CMK (cell line): ENCODE results near the gene HNRNPC.

ENCODE experiments used
- DNase-seq: peaks from one replicate; pipeline ENCODE4 v3.0.0-alpha.2; 2010; ENCODE audit warnings: low read depth

The HNRNPC gene

DNA sequence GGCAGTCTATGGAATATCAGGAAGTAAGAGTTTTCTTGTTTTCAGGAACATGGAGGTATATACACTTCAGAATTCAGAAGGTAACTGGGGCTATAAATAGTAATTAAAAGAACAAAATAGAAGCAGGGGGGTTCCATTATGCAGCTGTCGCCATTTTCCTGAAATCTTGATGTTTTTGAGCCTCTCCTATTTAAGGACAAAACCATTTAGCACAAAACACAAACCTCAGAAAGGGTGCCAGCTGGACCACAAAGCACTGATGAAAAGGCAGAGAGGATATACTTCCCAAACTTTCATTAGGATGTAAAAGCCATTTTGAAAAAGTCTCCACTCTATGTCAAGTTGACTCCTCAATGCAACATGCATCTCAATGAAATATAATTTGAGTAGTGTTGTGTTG lies 59.2 kb downstream of the HNRNPC start:
- no peak for DNase-seq

DNA sequence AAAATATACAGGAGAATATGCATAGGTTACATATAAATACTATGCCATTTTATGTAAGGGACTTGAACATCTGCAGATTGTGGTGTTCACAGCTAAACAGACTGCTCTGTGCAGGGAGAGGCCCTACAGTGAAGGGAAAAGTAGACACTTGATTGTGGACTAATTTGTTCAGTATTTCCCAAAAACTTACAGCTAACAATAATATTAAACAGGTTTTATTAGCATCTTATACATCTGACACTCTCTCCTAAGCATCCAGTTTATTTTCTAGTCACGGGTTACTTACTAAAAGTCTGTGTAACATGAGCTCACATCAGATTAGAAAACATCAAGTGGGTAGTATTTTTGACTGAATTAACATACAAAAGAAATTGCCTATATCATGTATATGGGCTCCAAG lies 60.1 kb downstream of the HNRNPC start:
- no peak for DNase-seq

GRCh38 chr14:21208554-21208953 lies 60.7 kb downstream of the HNRNPC start:
- no peak for DNase-seq

GRCh38 chr14:21206753-21207684 lies 62.2 kb downstream of the HNRNPC start:
- no peak for DNase-seq

DNA sequence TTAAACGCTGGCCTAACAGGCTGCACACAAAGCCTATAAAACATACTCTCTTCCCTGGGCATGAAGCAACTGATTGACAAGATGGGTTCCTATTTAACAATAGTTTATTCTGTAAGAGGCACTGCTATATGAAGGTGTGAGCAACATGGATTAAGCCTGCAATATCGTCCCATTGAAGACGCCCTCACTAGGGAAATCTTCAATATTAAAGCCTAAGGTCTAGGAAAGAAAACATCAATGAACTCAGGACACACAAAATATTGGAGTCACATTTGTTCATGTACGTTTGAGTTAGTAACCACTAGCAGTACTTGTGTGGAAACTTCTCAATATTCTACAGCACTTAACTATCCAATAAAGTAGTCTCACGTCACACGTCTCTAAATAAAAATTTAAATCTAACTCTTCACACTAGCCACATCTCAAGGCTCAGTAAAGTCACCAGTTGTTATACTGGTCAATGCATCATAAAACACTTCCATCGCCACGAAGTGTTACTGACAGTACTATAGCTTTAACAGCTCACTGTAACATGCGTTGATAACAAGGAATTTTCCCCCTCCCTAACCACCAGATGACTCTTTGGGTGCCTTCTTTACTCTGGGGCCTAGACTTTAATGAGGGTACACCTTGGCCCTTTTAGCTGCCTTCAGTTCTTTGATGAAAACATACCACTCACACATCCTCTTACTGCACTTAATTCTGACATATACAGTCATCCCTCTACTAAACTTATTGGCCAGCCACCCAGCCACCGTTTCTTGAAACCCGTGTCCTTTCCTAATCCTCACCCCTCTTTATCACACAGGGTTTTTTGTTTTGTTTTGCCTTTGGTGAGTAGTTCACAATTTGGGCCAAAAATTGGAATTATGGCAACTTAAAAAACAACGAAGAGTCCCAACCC lies 63.3 kb downstream of the HNRNPC start:
- no peak for DNase-seq

DNA sequence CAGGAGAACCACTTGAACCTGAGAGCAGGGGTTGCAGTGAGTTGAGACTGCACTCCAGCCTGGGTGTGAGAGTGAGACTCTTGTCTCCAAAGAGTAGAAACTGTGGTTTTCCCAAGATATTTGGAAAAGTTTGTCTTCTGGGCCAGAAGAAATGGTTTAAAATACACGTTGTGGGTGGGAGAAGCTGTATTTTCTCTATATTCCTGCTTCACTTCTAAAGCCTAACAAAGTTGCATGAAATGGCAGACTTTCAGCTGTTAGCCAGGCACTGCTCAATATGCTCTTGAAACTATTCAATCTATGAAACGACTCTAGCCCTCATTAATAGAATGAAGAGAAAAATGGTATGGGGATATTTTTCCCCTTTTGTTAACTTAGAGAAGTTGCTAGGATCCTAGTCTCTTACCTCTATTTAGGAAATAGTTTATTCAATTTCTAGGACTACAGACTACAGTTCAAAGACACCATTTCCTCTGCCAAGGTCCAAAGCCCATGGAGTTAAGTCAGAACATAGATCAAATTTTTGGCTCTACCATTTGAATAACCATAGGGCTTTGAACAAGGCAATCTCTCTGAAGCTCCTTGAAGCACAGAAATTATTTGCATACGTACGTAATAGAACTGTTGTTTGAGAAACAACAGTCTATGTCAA lies 64.1 kb downstream of the HNRNPC start:
- DNase-seq, result no peak

DNA sequence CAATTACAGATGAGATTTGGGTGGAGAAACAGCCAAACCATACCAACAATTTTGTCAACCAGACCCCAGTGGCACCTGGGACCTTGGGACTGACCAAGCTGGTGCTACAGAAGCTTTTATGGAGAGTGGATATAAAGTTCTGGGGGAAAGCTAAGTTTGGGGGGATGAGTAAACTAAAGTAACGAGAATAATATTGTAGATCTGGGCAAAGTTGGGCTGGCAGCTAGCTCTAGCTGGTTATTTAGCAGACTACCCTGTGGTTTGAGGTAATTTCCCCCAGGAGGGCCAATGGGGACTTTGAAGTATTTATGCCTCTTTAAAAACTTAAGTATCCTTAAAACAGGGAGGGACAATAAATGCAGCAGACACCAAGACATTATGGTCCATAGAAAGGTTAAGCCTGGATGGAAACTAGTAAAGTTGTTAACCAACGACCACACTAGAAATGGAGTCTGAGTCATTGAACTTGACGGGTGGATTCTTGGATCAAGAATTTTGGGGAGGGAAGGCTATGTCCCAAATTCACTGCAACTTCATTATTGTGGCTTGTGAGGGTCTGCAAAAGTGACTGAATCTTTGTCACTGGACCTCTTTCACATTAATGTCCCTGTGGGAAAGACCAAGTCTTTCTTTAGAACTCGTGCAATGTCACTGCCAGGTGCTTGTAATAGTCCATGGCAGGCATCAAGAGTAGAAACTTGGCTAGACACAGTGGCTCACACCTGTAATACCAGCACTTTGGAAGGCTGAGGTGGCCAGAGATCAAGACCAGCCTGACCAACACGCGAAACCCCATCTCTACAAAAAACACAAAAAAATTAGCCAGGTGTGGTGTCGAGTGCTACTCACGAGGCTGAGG lies 64.8 kb downstream of the HNRNPC start:
- DNase-seq, result no peak

DNA sequence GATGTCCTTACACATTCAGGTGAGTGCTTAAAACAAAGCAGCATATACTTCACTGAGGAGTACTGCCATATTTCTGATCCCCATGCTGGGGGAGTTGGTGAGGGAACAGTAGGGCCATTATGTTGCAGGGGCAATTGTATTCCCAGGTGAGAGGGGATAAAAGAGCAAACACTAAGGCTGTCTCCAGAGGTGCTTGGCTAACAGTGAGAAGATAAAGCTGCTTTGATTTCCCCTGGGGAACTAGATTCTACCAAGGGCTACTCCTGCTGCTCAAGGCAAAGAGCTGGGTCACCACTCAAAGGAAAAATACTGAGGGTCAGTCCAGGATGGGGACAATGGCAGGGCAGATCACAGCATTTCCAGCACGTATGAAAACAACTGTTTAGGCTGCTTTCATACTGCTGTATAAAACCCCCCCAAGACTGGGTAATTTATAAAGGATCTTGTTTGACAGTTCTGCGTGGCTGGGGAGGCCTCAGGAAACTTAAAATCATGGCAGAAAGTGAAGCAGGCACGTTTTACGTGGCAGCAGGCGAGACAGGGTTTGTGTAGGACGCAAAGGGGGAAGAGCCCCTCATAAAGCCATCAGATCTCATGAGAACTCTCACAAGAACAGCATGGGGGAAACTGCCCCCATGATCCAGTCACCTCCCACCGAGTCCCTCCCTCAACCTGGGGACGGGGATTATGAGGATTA lies 65.6 kb downstream of the HNRNPC start:
- DNase-seq, result no peak

GRCh38 chr14:21202463-21203358 lies 66.5 kb downstream of the HNRNPC start:
- DNase-seq, result no peak

DNA sequence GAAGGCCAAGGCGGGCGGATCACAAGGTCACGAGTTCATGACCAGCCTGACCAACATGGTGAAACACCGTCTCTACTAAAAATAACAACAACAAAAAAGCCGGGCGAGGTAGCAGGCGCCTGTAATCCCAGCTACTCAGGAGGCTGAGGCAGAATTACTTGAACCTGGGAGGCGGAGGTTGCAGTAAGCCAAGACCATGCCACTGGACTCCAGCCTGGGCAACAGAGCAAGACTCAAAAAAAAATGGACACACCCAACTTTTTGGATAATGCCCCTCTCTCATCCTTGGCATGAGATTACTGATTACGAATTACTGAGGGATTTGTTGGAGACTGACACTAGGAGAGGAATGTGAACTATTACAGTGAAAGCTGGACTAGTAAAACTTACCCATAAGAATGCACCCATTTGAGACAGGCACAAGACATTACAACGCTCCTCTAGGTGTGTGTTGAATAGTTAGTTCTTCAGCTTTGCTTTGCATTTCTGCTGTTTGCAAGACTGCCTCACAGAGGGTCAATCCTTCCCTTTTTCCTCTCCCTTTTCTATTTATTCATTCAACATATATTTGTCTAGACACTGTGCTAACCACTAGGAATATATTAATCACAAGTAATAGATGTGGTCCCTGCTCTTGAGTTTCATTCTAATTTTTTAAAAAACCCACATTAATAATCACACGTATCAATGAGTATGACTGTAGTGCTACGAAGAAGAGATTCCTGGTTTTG lies 67.3 kb downstream of the HNRNPC start:
- no peak for DNase-seq

- no peak for DNase-seq
Observed at GRCh38 chr14:21200752-21201461, 68.3 kb downstream of the HNRNPC start.

- DNase-seq, result no peak
Observed at GRCh38 chr14:21199611-21200560, 69.4 kb downstream of the HNRNPC start.

- no peak for DNase-seq
Observed at GRCh38 chr14:21197418-21198205, 71.6 kb downstream of the HNRNPC start.

- DNase-seq, result no peak
Observed at GRCh38 chr14:21194597-21194996, 74.6 kb downstream of the HNRNPC start.

GRCh38 chr14:21192875-21193535 lies 76.2 kb downstream of the HNRNPC start:
- no peak for DNase-seq

DNA sequence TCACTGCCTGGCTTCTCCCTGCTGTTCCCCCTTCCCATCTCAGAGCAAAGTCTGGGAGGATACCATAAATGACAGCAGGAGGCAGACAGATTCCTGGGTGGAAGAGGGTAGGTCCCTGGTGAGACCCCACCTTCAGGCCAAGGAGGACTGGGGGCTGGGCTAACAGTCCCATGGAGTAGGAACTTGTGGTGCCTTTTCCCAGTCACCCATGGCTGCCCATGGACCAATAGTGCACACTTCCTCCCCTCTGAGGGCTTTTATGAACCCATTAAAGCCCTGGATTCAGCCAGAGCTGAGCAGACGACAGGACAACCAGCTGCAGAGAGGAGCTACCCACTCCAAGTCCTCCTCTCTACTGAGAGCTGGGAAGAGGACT lies 76.8 kb downstream of the HNRNPC start:
- no peak for DNase-seq
